ENCODE results near the gene ABHD2.
"Not testable (repeated sequence)": the region's sequence is repeated elsewhere in the genome, so short reads cannot be mapped to it uniquely, and the experiment has no call there.

Gene ABHD2

GRCh38 chr15:89129123-89129815 lies 41.0 kb downstream of the ABHD2 start:
- no peaks in the 10 kb centered on the region for H3K27me3 Mint-ChIP-seq (ENCODE audit: low read depth)
- peak; percentile 53 to 57 (median 55) for TF ChIP-seq CTCF (IDR thresholded peaks at IDR 0.05; ENCODE audit: unreplicated experiment in 3 of 3)
- peaks cover 17% of the 10 kb centered on the region for H3K36me3 Mint-ChIP-seq (ENCODE audit: low read depth)
- H3K27ac Mint-ChIP-seq = no peak overlapping the region
- no peaks in the 10 kb centered on the region for H3K9me3 Mint-ChIP-seq
- peaks cover 5% of the 10 kb centered on the region for H3K4me1 Mint-ChIP-seq
- H3K4me3 Mint-ChIP-seq = no peak overlapping the region

DNA sequence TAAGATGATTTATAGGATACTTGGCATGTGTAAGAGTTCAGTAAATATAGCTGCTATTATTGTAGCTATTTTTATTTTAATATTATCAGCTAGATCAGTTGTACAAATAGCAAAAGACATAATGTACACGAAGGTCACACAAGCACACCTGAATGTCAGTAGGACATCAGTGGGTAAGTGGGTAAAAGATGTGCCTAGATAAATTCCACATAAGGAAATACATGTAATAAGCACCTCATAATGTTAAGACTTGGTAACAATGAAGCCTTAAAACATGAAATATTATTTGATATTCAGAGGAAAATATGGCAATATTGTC lies 41.5 kb downstream of the ABHD2 start:
- no peak overlapping the region for H3K27ac Mint-ChIP-seq
- no peak for TF ChIP-seq CTCF (IDR thresholded peaks at IDR 0.05; ENCODE audit: unreplicated experiment in 3 of 3)
- H3K9me3 Mint-ChIP-seq = no peaks in the 10 kb centered on the region
- no peaks in the 10 kb centered on the region for H3K27me3 Mint-ChIP-seq (ENCODE audit: low read depth)
- H3K4me1 Mint-ChIP-seq = peaks cover 5% of the 10 kb centered on the region
- no peak overlapping the region for H3K4me3 Mint-ChIP-seq
- peaks cover 16% of the 10 kb centered on the region for H3K36me3 Mint-ChIP-seq (ENCODE audit: low read depth)

DNA sequence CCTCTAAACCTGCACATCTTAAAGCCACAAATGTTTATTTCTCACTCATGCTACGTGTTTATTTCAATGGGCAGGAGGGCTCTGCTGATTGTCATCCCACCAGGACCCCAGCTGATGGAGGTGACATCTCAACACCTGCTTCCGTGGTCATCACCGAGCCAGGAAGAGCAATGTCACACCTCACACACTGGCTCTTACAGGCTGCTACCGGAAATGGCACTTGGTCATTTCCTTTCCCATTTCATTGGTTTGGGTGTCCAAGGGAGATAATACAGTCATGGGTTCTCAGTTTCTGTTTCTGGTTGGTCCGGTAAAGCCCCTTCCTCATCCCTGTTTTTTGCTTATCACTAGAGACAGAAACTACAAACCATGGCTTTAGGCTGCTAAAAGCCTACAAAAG lies 41.9 kb downstream of the ABHD2 start:
- TF ChIP-seq CTCF (IDR thresholded peaks at IDR 0.05; ENCODE audit: unreplicated experiment in 3 of 3) = no peak
- peaks cover 16% of the 10 kb centered on the region for H3K36me3 Mint-ChIP-seq (ENCODE audit: low read depth)
- no peaks in the 10 kb centered on the region for H3K9me3 Mint-ChIP-seq
- no peak overlapping the region for H3K4me3 Mint-ChIP-seq
- H3K27me3 Mint-ChIP-seq (ENCODE audit: low read depth) = no peaks in the 10 kb centered on the region
- no peak overlapping the region for H3K27ac Mint-ChIP-seq
- peaks cover 5% of the 10 kb centered on the region for H3K4me1 Mint-ChIP-seq

DNA sequence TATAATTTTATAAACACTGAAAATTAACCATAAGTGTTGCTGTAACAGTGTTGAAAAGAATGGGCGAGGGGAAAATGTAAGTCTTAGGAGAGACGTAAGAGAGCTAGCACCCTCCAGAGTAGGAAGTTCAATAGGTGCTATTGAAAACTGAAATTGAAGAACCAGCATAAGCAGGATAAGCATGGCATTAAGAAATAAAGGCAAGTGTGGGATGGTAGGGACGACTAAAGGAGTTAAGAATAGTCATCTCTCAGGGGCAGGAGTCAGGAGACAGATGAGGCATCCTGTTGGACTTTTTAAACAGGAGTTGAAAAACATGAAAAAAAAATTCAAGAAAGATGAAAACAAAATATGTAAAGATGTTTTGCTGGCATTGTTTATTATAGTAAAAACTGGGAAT lies 43.5 kb downstream of the ABHD2 start:
- no peaks in the 10 kb centered on the region for H3K27me3 Mint-ChIP-seq (ENCODE audit: low read depth)
- no peak overlapping the region for H3K4me3 Mint-ChIP-seq
- H3K4me1 Mint-ChIP-seq = peaks cover 16% of the 10 kb centered on the region
- no peaks in the 10 kb centered on the region for H3K9me3 Mint-ChIP-seq
- peaks cover 8% of the 10 kb centered on the region for H3K36me3 Mint-ChIP-seq (ENCODE audit: low read depth)
- no peak for TF ChIP-seq CTCF (IDR thresholded peaks at IDR 0.05; ENCODE audit: unreplicated experiment in 3 of 3)
- no peak overlapping the region for H3K27ac Mint-ChIP-seq

DNA sequence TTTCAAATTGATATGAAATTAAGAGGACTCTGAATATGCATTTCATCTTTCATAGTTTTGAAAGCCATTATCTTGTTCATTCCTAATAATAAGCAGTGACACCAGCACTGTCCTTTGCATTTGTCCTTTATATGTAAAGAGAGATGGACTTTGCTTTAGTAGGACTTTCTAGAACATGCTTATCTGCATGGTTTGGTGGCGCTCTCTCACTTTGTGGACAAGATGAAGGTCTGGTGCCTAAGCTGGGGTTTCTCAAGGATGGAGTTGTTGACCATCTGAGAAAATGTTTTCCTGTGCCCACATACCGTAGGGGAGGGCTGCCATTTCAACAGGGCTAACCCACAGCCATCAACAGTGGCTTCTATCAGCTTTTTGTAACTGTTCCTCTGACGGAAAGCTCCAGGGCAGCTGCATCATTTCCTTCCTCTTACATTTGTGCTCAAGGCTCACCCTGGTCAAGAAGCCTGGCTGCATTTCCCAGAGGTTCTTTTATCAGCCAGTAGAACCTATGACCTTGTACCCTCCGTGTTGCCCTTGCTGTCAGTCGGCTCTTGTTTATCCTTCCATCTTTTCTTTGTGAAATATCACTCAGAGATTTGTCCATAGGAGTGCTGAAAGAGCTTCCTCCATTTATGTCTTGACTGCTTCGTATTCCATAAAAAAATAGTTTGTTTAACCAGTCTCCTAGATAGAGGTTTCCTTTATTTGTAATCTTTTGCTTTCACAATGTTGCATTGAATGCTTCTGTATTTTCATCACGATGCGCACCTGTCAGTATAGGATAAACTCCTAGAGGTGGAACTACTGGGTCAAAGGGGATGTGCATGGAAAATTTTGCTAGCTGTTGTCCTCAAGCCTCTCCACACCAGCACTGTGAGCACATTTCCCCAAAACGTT lies 44.6 kb downstream of the ABHD2 start:
- no peaks in the 10 kb centered on the region for H3K9me3 Mint-ChIP-seq
- H3K27me3 Mint-ChIP-seq (ENCODE audit: low read depth) = no peaks in the 10 kb centered on the region
- no peak for TF ChIP-seq CTCF (IDR thresholded peaks at IDR 0.05; ENCODE audit: unreplicated experiment in 3 of 3)
- H3K4me3 Mint-ChIP-seq = no peak overlapping the region
- H3K27ac Mint-ChIP-seq = no peak overlapping the region
- peaks cover 8% of the 10 kb centered on the region for H3K36me3 Mint-ChIP-seq (ENCODE audit: low read depth)
- peaks cover 27% of the 10 kb centered on the region for H3K4me1 Mint-ChIP-seq

DNA sequence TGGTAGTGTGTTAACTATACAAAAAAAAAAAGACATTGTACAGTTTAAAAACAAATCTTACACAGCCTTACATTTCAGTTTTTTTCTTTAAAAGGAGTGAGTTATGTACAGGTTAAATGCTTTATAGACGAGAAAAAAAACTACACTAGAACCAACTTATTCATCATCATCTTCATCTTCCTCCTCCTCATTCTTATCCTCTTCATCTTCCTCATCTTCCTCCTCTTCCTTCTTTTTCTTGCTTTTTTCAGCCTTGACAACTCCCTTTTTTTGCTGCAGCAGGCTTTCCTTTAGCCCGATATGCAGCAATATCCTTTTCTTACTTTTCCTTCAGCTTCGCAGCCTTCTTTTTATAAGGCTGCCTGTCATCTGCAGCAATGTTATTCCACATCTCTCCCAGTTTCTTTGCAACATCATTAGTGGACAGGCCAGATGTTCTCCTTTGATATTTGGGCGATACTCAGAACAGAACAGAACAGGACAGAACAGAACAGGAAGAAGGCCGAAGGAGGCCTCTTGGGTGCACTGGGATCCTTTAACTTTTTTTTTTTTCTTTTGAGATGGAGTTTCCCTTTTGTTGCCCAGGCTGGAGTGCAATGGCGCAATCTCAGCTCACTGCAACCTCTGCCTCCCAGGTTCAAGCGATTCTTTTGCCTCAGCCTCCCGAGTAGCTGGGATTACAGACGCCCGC lies 47.3 kb downstream of the ABHD2 start:
- H3K4me1 Mint-ChIP-seq = peaks cover 44% of the 10 kb centered on the region
- peak overlapping the region in 2 of 3 experiments; percentile 19 to 29 for H3K27ac Mint-ChIP-seq
- not testable (repeated sequence) for H3K9me3 Mint-ChIP-seq; H3K4me3 Mint-ChIP-seq; H3K27me3 Mint-ChIP-seq (ENCODE audit: low read depth); H3K36me3 Mint-ChIP-seq (ENCODE audit: low read depth)
